Mesenteric fat pad (tissue), 1 donor: Measurements from ENCODE around the gene ROBO3. TPM values are rescaled to one million over a fixed set of nuclear protein-coding genes. Genes with fewer than 3 reads are reported as not detected.
A peak's percentile ranks its signal among the peaks of the same experiment; 100 is the strongest.

ENCODE experiments used
- DNase-seq: peaks from one replicate; pipeline ENCODE4 v3.0.0-alpha.2; 2020; ENCODE audit warnings: low spot score
- total RNA-seq: library from RNA; stranded (reverse); fragmentation: NEBNext Ultra II Directional; extraction: Animal tissue kit (Norgen Biotek cat#: 25700); gene quantifications from one replicate; pipeline ENCODE4 v1.2.1, GENCODE V29; 2021
- donor health status: DM: yes; HTN: yes; CAD: no.

The ROBO3 gene
- total RNA-seq, 1 donor from 2014 or later = 14.8 TPM

DNA sequence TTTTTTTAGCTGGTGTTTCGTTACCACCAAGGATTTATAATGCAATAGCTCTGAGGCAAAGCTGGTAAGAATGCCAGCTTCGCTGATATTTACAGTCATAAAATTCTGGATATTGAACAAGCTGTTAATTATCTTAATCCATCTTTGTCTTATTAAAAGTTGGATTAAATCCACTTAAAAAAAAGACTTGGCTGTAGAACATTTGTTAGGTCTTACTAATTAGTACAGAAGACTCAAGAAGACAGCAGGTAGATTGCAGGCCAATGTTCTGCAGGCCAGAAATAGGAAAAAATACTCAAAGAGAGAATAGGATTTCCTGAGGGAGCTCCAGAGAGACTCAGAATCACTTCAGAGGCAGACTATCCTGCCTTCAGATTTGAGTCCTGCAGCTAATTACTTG is 24.9 kb downstream of the ROBO3 start:
- DNase-seq = no peak

- DNase-seq = no peak
Measured at GRCh38 chr11:124890683-124891372, 25.6 kb downstream of the ROBO3 start.

GRCh38 chr11:124891373-124891861 is 26.2 kb downstream of the ROBO3 start:
- DNase-seq = peak; percentile 88

DNA sequence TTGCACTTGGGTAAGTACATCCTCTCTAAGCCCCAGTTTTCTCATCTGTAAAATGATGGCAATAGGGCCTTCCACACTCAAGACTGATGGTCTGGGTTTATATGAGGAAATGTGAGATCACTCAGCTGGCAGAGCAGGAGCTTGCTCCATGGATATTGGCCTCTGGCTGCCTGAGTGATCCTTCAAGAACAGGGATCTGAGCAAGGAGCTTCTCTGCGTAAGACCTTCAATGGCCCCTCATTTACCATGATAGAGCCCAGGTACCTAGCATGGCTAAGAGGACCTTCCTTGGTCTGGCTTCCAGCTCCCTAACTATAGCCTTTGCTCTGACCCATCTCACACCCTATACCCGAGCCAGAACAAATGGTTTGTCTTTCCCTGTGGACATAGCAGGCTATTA is 26.9 kb downstream of the ROBO3 start:
- DNase-seq = no peak

- DNase-seq = no peak
Measured at GRCh38 chr11:124892750-124893454, 27.7 kb downstream of the ROBO3 start.

- peak; percentile 62 for DNase-seq
Measured at GRCh38 chr11:124893781-124894401, 28.7 kb downstream of the ROBO3 start.

DNA sequence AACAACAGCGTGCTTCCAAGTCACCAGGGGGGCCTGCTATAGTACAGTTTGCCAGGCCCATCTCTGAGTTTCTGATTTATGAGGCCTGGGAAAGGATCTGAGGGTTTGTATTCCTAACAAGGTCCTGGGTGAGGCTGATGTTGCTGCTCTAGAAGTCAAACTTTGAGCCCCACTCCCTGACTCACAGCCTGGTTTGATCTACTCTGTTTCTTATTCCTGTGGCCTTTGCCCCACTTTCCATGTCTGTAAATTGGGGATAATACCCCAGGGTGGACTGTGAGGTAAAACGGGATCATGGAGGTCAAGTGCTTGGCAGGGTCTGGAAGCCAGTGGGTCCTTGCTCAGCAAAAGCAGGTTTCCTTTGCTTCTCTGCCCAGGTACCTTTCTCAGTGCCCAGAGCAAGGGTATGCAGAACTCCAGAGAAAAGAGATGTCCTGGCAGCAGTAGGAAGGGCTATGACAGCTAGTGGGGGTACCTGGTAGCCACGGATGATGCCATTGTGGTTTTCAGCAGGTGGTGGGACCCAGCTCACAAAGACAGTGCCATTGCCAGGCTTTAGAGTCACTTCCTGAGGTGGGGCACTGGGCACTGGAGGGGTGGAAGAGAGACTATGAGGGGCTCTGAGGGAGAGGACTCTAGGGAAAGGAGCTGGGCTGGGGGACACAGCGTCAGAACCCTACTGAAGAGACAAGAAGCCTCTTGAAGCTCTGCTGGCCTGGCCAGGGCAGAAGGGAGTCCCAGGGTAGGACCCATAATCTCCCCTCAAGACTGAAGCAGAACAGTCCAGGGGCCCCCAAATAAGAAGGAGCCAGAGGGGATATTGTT is 29.6 kb downstream of the ROBO3 start:
- no peak for DNase-seq

DNA sequence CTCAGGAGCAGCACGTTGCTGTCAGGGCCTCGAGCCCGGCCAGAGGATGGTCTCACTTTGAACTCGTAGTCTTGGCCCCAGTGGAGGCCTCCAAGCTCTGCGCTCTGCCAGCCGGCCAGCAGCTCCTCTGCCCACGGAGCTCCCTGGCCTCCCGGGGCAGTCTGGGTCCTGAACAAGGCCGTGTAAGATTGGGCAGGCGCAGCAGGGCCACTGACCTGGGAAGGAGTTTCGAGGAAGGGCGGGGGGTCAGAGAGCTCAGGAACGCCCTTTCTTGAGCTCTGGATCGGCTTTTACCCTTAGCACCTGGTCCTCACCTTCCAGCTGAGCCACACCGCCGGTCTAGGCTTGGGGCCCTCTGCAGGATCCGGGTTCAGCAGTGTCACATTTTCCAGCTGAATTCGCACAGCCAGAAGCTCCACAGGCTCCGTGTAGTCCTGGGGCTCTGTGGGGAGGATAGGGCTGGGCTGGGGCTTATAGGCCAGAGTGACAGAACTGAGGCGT is 30.3 kb downstream of the ROBO3 start:
- peak; percentile 80 for DNase-seq

GRCh38 chr11:124896071-124896750 is 31.0 kb downstream of the ROBO3 start:
- peak; percentile 65 for DNase-seq

DNA sequence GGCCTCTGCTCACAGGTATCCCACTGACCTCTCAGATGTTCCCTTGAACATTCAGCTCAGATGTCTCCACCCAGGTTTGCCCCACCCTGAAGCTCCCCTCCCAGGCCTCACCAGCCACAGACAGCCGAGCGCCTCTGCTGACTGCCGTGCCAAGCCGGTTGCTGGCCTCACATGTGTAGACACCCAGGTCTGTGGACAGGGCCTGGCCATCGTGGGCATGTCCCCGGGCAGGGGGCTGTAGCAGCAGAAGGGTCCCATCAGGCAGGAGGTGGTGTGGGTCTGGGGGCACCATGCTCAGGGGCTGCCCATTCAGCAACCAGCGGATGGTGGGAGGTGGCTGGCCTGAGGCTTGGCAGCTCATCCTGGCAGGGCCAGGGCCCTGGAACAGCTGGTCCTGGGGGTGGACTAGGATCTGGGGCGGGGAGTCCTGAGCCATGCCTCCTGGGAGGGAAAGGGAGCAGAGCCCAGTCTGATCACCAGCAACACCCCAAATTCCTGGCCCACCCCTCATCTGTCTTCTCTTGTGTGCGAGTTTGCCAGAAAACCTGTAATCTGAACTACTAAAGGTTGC is 31.7 kb downstream of the ROBO3 start:
- DNase-seq = peak; percentile 86

DNA sequence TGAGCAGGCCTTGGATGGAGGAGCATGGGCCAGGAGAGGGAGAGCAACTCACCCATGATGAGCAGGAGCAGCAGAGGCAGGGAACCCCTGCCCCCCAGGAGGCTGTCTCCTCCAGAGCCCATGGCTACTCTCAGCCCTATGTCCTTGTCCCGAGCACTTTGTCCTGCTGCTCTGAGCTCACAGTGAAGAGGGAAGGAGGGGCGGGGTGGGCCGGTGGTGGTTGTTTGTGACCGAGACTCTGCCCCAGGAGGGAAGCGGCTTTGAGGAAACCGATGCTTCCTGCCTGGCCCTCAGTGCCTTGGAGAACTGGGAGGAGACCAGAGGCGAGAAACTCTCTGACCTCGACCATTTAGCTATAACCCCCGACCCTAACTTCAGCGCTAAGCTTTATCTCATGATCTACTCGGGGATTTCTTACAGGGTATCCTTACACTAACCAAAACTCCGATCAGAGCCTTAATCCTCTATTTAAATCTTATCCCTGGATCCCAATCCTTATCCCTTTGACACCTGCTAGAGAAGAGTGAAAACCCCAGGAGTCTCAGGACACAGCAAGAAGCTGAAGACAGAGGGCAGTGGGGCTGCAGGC is 32.5 kb downstream of the ROBO3 start, which contains the start of gene ROBO4:
Gene ROBO4 (minus strand): TSS at position 192 of the 589 bp plus-strand sequence. CDS start 70 bp downstream, at position 122.
- peak; percentile 88 for DNase-seq

DNA sequence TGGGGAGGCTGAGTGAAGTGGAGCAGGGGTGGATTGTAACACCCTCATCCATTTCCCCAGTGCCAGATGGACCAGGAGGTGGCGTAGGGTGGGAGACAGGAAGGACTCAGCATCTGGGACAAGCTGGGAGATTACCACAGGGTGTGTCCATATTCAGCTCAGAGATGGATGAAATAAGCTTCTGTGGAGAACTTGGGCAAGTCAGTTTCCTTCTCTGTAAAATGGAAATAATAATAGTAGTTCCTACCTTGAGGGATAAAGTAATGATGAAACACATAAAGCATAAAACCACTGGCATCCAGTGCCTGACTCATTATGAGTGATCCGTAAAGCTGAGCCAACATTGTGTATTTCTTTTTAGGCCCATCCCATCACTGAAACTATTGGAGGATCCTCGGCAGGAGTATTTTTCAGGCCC is 33.0 kb downstream of the ROBO3 start:
- DNase-seq = no peak

GRCh38 chr11:124898711-124899110 is 33.5 kb downstream of the ROBO3 start:
- peak; percentile 85 for DNase-seq

GRCh38 chr11:124899383-124900145 is 34.3 kb downstream of the ROBO3 start:
- peak; percentile 57 for DNase-seq

GRCh38 chr11:124900464-124900863 is 35.2 kb downstream of the ROBO3 start:
- peak; percentile 81 for DNase-seq

GRCh38 chr11:124902616-124903015 is 37.4 kb downstream of the ROBO3 start:
- DNase-seq = no peak

DNA sequence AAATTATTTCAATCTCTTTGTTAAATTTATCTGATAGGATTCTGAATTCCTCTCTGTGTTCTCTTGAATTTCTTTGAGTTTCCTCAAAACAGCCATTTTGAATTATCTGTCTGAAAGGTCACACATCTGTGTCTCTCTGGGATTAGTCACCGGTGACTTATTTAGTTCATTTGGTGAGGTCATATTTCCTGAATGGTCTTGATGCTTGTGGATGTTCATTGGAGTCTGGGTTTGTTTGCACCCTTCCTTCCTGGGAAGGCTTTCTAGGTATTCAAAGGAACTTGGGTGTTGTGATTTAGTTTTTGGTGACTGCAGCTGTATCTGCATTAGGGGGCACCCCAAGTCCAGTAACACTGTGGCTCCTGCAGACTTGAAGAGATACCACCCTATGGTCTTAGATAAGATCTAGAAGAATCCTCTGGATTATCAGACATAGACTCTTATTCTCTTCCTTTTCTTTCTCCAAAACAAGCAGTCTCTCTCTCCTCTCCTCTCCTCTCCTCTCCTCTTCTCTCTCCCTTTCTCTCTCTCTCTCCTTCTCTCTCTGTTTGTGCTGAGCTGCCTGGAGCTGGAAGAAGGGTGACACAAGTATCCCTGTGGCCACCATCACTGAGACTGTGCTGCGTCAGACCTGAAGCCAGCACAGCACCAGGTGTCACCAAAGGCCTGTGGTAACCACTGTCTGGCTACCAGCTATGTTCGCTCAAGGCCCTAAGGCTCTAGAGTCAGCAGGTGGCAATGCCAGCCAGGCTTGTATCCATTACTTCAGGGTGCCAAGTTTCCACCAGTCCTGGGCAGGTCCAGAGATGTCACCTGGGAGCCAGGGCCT is 50.5 kb downstream of the ROBO3 start:
- no peak for DNase-seq

DNA sequence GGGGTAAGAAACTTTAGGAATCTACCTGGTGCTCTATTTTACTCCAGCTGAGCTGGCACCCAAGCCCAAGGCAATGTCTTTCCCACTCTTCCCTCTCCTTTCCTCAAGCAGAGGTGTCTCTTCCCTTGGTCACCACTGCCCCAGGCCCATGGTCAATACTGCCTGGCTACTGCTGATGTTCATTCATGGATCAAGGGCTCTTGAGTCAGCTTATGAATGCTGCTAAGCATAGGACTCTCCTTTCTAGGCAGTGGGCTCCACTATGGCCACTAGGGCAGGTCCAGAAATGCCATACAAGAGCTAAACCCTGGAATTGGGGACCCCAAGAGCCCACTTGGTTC is 51.1 kb downstream of the ROBO3 start:
- DNase-seq = no peak
